ENCODE results near the gene GUK1. TPM values are rescaled to one million over a fixed set of nuclear protein-coding genes. Genes with fewer than 3 reads are reported as not detected.

Gene GUK1
- total RNA-seq, 4 donors from 2014 or later: 292 to 354 (median 305) TPM

GRCh38 chr1:228177721-228178710 lies 37.9 kb downstream of the GUK1 start:
- H3K27me3 ChIP-seq: no peaks in the 10 kb centered on the region
- H3K27ac ChIP-seq (replicated peaks in 1 of 4): peak overlapping the region in 3 of 4 donors; percentile 13 to 47 (median 30)
- intact Hi-C loops (cut with DNase I): no loop called here
- peaks cover 0 to 14% (median 9%) of the 10 kb centered on the region in 4 donors for H3K4me1 ChIP-seq
- no peak overlapping the region for H3K4me3 ChIP-seq
- TF ChIP-seq EP300 (IDR thresholded peaks at IDR 0.05): no peak
- 89% methylated on average over 12 of the region's 12 CpGs for WGBS
- H3K36me3 ChIP-seq: peaks cover 4 to 25% (median 19%) of the 10 kb centered on the region in 4 donors
- H3K9me3 ChIP-seq: no peaks in the 10 kb centered on the region
- no peak for DNase-seq (ENCODE audit: extremely low spot score)

GRCh38 chr1:228178737-228179684 lies 38.9 kb downstream of the GUK1 start:
- Histone ChIP-seq H3K9me3 (no peaks in the 10 kb centered on the region), H3K36me3 (peaks cover 4 to 25% (median 19%) of the 10 kb centered on the region in 4 donors), H3K27ac (replicated peaks in 1 of 4) (peak overlapping the region; percentile 13 to 47 (median 32)), H3K4me1 (peaks cover 0 to 9% (median 6%) of the 10 kb centered on the region in 4 donors), H3K27me3 (no peaks in the 10 kb centered on the region), H3K4me3 (no peak overlapping the region)
- TF ChIP-seq POLR2AphosphoS5 (IDR thresholded peaks at IDR 0.05): no peak
- TF ChIP-seq POLR2A (IDR thresholded peaks at IDR 0.05; ENCODE audit: low read depth): no peak
- no peak for TF ChIP-seq EP300 (IDR thresholded peaks at IDR 0.05)
- TF ChIP-seq, protein P1, sequence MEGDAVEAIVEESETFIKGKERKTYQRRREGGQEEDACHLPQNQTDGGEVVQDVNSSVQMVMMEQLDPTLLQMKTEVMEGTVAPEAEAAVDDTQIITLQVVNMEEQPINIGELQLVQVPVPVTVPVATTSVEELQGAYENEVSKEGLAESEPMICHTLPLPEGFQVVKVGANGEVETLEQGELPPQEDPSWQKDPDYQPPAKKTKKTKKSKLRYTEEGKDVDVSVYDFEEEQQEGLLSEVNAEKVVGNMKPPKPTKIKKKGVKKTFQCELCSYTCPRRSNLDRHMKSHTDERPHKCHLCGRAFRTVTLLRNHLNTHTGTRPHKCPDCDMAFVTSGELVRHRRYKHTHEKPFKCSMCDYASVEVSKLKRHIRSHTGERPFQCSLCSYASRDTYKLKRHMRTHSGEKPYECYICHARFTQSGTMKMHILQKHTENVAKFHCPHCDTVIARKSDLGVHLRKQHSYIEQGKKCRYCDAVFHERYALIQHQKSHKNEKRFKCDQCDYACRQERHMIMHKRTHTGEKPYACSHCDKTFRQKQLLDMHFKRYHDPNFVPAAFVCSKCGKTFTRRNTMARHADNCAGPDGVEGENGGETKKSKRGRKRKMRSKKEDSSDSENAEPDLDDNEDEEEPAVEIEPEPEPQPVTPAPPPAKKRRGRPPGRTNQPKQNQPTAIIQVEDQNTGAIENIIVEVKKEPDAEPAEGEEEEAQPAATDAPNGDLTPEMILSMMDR (IDR thresholded peaks at IDR 0.05): no peak
- no peak for DNase-seq (ENCODE audit: extremely low spot score)
- intact Hi-C loops (cut with DNase I): no loop called here
- WGBS: 63% methylated on average over 12 of the region's 12 CpGs

- Histone ChIP-seq H3K4me3 (no peak overlapping the region), H3K9me3 (no peaks in the 10 kb centered on the region), H3K27ac (replicated peaks in 1 of 4) (no peak overlapping the region), H3K4me1 (peaks cover 0 to 6% (median 3%) of the 10 kb centered on the region in 4 donors), H3K36me3 (peaks cover 0 to 16% (median 10%) of the 10 kb centered on the region in 4 donors), H3K27me3 (no peaks in the 10 kb centered on the region)
- no peak for TF ChIP-seq POLR2A (IDR thresholded peaks at IDR 0.05; ENCODE audit: low read depth)
- TF ChIP-seq, protein P1 (IDR thresholded peaks at IDR 0.05): peak in 1 of 3 experiments; percentile 25
- no peak for DNase-seq (ENCODE audit: extremely low spot score)
- intact Hi-C loops (cut with DNase I): no loop called here
- 82% methylated on average over 4 of the region's 4 CpGs for WGBS
Observed at GRCh38 chr1:228180271-228180958, 40.3 kb downstream of the GUK1 start.

- no peaks in the 10 kb centered on the region for H3K9me3 ChIP-seq
- WGBS: 91% methylated on average over 6 of the region's 7 CpGs
- H3K36me3 ChIP-seq: peaks cover 0 to 9% (median 5%) of the 10 kb centered on the region in 4 donors
- H3K27me3 ChIP-seq: no peaks in the 10 kb centered on the region
- H3K27ac ChIP-seq (replicated peaks in 1 of 4): no peak overlapping the region
- DNase-seq (ENCODE audit: extremely low spot score): no peak
- H3K4me1 ChIP-seq: peaks cover 0 to 6% (median 0%) of the 10 kb centered on the region in 4 donors
- intact Hi-C loops (cut with DNase I): no loop called here
- H3K4me3 ChIP-seq: no peak overlapping the region
- TF ChIP-seq POLR2AphosphoS5 (IDR thresholded peaks at IDR 0.05) (no peak), EP300 (IDR thresholded peaks at IDR 0.05) (no peak), POLR2A (IDR thresholded peaks at IDR 0.05; ENCODE audit: low read depth) (no peak)
- TF ChIP-seq, protein P1 (IDR thresholded peaks at IDR 0.05): no peak
Observed at GRCh38 chr1:228180959-228181644, 41.0 kb downstream of the GUK1 start.

All from esophagus muscularis mucosa (tissue), 4 donors.